Dermis microvascular lymphatic vessel endothelial cell (primary cell): ENCODE measurements around the gene GRK5. TPM values are rescaled to one million over a fixed set of nuclear protein-coding genes. Genes with fewer than 3 reads are reported as not detected.

Experiments used
- DNase-seq, 2 donors: peaks; one replicate each; pipeline versions ENCODE4 v3.0.0 to v3.0.0-alpha.2; 2010; ENCODE audit warnings: low read depth in 2 of 2
- total RNA-seq: library from RNA; depleted of rRNA; stranded (reverse); fragments of >200 nt; gene quantifications from 2 replicates; pipeline ENCODE4 v1.2.1, GENCODE V29; 2014

GRK5 gene
- total RNA-seq, 1 donor from 2014 or later, result 28.0 TPM

DNA sequence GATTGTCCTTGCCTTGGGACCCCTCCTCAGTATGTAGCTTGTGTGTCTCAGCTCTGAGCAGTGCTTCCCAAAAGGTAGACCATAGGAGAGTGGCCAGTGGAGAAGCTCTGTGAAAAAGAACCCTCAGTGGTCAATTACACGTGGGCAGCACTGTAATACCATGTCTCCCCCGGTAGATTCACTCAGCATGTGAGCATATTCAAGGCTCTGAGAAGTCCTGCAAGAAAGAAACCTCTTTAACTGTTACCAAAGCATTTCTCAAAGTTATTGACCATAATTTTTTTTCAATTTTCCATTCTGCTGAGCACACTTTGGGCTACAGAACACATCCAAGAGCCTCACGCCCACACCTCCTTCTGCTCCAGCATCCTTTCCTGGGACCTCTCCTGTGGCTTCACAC is 192.1 kb downstream of the GRK5 start:
- no peak for DNase-seq

DNA sequence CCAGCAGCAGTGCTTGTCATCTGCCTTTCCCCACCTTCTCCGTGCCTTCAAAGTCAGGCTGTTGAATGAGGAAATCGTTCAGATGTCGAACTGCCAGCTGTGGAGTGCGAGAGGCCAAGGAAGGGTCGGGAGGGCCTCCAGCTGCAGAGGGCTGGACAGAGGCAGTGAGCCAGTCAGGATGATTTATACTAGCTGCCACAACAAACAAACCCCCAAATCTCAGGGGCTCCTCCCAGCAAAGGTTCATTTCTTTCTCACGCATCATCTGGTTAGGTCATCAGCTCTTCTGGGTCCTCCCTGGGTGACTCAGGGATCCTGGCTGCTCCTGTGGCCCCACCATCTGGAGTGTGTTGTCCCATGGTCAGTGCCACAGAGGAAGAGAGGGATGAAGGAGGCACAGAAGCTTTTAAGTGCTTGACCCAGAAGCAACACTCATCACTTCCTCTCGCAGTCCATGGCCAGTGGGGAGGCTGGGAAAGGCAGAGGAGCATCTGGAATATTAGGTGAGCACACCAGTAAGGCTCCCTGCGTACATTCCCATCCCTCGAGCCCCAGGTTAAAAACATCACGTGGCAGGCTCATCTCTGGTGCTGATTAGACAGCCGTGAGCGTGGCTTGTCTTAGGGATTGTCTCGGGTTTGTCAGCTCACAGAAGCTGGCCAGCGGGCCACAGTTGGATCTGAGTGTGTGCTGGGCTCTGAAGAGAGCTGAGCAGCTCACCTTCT is 194.5 kb downstream of the GRK5 start:
- peak in 1 of 2 donors; percentile 90 for DNase-seq

DNA sequence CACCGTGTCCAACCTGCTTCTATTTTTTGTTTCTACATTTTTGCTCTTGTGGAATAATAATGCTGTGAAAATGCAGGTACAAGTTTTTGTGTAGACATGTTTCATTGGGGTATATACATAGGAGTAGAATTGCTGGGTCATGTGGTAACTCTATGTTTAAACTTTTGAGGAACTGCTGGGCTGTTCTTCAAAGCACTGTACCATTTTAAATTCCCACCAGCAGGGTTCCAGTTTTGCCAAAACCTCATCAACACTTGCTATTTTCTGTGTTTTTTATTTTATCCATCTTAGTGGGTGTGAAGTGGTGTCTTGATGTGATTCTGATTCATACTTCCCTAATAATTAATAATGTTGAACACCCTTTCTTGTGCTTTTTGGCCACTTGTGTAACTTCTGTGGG is 196.6 kb downstream of the GRK5 start:
- no peak for DNase-seq

DNA sequence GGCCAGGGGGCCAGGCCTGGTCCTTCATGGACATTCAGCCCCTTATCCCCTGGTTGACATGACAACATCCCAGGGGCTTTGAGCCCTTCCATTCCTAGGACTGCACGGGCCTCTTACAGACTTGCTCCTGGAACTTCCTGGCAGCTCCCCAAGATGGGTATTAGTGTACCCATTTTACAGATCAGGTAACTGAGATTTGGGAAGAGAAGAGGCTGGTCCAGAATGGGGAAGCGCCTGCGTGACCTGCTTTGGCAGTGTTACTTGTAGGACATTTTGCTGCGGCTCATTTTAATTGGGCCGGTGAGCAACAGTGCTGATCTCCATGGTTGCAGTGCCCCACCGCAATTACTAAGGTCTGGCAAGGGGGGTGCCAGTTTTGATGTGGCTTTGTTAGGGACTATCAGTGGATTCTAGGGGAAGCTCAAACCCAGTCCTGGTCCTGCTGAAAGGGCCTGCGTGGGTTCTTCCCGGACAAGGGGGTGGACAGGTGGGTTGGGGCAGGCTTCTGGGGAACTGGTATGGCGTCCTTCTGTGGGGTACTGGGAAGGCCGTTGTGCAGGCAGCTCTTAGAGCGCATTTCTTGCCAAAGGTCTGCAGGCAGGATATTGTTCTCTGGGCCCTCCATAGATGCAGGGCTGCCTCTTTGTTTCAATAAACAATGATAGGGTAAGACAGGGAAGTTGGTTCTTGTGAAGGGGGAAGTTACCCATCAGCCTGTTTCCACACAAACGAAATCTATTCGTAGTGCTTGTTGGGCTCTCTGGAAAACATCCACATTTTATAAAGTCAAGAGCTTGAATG is 197.5 kb downstream of the GRK5 start:
- peak; percentile 36 to 78 for DNase-seq

DNA sequence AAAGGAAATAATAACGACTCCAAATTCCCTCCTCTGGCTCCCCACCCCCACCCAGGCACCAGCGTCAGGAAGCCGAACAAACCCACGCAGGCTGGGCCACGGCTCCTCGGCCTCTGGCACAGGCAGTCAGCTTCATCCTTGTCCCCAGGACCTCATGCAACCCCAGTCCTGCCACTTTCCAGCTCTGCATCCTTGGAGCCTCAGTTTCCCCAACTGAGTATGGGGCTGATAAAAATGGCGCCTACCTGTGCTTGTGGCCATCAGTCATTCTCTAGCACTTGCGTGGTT is 198.1 kb downstream of the GRK5 start:
- no peak for DNase-seq

DNA sequence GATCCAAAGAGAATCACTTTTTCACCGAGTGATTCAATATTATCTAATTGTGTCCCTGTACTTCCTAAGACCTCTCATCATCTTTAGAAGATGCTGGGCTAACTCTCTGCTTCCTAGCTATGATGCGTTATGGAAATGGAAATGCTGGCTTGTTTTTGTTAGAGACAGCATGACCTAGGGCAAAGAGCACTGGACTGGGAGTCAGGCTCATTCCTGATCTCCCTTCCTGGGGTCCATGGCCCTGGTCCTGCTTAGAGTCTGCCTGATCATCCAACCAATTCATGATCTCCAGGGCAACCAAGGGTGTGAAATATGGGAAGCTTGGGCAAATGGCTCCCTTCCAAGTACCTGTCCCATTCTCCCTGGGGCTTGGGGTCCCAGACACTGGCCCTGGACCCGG is 198.8 kb downstream of the GRK5 start:
- no peak for DNase-seq

DNA sequence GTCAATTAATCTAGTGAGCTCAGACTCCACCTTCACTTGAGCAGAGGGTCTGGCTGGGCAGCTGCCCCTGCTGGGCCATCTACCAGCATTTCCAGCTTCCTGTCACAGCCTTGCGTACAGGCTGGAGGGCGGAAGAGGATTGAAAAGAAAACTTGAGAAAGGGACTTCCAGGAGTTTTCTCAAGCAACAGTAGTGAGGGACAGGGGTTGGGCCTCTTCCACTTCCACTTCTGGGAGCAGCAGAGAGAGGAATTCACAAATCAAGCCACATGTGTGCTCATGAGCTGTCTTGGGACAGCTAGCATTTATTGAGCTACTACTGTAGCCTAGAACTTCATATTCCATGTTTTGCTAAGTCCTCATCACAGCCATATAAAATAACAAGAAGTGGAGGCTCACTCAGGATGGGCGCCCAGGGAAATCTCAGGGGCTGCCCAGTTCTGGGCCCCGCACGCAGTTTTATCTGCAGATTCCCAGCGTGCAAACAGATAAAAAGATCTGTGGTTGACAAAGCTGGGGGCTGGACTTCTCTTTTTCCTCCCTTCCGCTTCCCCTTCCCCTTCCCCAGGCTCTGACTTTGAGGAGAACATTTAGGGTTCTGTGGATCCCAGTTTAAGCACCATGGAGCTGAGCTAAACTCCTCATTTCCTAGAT is 199.4 kb downstream of the GRK5 start:
- DNase-seq, result no peak

DNA sequence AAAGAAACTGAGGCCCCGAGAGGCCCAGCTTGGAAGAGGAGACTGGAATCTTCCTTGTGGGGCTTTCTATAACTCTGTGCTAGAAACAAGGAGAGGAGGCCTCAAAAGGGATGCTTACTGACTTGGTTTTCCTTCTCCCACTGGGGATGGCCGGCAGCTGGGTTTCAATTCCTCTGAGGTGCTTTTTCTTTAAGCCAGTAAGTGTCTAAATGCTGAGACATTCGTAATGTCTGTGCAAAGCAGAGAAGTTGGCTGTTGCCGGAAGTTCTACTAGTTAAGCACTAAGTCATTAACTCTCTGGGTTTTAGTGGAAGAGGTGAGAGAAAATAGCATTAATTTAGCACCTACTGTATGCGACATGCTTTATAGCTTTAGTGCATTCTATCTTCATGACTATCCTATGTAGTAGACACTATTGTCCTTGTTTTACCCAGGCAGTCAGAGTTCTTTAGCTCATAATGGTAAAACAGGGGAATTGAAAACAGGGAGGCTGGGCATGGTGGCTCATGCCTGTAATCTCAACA is 199.9 kb downstream of the GRK5 start:
- no peak for DNase-seq

DNA sequence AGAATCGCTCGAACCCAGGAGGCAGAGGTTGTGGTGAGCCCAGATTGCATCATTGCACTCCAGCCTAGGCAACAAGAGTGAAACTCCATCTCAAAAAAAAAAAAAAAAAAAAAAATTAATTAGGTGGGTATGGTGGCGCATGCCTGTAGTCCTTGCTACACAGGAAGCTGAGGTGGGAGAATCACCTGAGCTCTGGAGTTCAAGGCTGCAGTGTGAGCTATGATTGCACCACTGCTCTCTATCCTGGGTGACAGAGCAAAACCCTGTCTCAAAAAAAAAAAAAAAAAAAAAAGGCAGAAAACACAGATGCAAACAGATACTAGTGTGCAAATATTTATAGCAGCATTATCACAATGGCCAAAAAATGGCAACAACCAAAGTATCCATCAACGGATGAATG is 200.7 kb downstream of the GRK5 start:
- DNase-seq, result no peak

DNA sequence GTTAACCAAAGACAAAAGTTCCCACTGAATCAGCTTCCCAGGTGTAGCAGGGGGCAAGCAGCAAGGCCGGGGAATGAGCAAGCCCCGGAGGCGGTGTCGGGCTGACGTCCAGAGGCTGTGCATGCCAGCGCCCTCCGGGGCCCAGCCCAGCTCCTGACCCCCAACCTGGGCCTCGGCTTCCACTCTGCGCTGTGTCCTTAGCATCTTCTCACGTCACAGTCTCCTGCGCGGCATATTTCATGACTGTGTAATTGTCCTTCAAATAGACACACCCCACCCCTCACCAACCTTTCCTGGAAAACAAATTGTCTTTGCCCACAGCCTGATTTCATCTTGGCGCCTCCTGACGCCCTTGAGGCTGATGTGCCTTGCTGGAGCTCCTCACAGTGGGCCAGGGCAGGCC is 201.6 kb downstream of the GRK5 start:
- DNase-seq, result peak in 1 of 2 donors; percentile 75

DNA sequence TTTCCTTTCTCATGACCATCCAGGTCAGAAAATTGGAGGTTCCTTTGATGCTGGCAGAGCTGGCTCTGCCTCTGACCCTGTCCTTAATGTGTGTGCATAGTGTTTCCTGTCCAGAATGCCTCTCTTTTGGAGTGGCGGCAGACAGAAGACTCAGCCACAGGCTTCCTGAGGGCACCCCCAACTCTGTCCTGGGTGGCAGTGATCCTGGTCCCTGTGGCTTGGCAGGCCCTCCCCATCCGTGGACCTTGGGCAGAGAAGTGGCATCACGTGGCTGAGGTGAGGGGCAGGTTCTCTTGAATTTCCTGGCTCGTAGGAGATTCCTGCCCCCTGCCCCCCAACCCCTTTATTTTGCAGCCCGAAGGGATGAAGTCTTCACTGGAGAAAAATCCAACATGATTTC is 202.0 kb downstream of the GRK5 start:
- DNase-seq, result no peak

DNA sequence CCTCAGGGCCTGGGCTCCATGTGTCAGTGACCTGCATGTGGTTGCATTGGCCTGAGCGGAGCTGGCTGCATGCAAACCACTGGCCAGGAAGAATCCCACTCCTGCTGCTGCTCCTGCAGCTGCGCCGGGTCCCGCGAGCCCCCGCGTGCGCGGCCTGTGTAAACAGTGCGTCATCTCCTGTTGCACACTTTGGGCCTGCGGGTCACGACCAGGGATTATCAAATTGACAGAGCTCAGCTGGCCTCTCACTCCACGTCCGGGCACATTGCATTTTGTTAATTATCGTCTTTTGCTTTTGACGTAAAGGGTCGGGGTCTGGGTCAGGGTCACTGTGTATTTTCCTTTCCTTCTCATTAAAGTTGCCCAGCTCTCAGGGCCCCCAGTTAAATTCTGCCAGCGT is 202.5 kb downstream of the GRK5 start:
- DNase-seq, result peak; percentile 93 to 95

DNA sequence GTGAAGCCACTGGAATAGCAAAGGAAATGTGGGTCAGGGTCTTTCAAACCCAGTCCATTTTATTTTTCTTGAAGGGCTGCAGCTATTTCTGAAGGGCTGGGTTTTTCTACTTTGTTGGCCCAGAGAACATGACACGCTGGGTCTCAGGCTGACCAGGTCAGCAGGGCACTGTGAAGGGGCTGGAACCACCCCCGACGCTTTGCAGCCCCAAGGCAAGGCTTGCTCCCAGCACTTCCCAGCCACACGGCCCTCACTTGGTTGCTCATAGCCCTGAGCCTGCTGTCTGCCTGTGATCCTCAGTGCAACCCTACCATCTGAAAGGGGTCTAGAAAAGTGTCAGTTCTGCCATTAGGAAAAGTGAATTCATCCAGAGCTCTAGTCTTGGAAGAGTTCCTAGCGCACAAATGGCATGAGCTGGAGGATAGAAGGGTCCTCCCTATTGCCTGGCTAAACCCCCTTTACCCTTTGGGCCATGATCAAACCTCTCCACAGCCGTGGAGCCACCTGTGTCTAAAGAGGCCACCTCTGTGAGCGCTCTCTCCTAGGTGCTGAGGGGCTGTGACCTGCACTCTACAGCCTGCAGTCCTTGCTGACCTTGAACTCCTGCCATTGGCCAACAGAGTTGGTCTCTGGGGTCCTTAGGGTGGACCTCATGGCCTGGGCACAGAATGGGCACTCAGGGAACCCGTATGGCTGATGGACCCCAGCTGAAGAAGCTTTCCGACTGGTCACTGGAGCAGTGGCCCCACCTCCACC is 203.2 kb downstream of the GRK5 start:
- DNase-seq, result no peak

DNA sequence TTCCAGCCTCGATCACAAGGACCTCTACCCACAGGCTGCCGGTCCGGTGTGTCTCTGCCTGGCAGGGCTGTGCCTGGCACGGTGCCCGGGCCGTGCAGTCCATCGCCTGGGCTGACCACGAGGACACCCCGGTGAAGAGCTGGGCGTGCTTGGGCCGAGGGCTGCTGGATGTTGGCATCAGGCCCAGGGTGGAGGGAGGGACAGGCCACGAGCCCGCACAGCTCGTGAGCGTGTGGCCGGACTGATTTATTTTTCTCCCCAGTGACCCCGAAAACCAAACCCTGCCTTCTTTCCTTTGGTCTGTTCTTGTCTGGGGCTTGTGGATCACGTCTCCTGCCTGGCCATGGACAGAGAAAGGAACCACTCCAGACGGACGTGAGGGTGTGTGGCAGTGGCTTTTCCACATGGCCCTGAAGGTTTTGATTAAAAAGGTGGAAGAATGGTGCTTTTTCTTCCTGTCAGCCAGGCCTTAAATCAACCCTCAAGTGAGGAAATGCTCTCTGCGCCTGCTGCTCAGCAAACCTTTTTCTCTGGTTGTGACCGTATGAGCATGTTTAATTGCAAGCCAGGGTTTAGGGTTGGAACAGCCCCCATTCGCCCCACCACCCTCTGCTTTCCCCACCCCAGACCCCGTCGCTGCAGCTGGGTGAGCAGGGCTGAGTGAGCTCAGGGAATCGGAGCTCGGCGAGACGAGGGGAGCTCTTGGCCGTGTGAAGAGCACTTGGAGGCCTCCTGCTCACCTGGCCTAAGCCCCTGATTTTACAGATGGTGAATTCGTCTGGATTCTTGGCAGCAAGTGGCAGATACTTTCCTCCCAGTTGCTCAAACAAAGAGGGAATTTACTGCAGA is 205.1 kb downstream of the GRK5 start:
- DNase-seq, result peak in 1 of 2 donors; percentile 78

DNA sequence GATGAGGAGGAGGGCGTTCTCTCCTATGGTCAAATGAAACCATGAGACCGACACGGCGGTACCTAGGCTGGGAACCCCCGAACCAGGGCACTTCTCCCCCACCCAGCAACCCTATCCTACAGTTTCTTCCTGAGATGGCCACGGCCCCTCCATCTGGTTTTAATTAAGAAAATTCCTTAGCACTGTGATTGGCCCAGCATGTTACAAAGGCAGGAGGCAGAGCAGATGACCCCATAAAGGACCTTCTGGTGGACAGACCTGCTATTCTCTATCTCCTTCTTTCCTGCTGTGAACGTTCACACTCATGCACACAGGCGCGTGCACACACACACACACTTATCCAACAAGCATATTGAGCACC is 205.7 kb downstream of the GRK5 start:
- no peak for DNase-seq

DNA sequence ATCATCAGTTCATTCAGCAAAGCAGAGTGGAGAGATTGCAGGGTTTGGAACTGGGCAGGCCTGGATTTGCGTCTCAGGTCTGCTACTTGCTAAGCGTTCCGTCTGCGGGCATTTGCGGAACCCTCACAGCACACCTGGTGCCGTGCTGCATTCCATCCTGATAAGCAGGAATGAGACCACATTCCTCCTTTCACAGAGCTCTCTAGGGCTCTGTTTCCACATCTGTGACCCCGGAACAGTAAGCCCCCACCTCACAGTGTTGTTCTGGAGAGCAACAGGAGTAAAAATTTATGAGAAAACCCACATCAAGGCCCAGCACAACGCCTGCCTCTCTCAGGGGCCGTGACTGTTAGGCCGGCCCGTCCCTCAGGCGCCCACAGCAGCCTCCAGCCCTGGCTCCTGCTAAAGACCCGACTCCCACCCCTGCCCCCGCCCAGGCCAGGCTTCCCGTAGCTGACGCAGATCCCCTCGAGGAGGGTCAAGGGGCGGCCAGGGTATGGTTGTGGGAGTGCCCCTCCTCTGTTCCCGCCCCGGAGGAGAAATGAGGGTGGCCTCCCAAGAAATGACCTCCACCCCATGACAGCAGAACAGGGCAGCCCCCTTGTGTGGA is 206.2 kb downstream of the GRK5 start:
- no peak for DNase-seq

DNA sequence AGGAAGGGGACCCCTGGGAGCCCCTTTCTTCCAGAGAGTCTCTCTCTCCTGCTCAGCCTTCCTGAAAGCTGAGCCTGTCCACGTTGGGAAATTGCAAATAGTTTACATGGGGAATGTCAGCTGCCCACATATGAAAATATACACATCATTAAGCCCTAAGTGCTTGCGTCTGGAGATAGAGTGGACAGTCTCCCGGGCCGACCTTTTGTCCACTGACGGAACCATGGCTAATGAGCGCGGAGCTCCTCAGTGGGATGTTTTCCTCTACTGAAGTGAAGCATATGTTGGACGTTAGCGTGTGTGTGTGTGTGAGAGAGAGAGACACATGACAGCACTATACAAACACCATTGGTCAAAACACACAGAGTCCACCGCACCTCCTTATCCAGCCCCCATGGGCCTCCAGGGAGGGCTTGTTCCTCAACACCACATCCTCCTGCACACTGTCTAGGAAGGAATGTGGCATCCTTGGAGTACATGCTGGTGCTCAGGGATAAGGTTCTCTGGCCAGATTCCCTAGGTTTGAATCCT is 206.8 kb downstream of the GRK5 start:
- DNase-seq, result no peak

DNA sequence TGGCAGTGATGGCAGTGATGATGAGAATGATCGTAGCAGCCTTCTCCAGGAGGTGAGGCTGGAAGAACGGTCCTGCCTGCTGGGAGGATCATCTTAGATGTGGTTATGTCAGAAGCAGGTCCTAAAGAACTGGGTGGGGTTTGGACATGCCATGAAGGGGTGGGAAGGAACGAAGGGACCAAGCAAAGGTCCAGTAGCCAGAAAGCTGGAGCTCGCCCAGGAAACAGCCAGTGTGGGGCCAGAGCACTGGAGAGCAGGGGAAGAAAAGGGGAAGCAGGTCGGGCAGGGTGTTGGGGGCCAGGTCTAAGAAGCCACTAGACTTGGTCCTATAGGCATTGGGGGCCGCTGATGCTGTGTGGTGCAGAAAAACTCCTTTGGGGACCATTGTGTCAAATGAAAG is 207.8 kb downstream of the GRK5 start:
- DNase-seq, result no peak

DNA sequence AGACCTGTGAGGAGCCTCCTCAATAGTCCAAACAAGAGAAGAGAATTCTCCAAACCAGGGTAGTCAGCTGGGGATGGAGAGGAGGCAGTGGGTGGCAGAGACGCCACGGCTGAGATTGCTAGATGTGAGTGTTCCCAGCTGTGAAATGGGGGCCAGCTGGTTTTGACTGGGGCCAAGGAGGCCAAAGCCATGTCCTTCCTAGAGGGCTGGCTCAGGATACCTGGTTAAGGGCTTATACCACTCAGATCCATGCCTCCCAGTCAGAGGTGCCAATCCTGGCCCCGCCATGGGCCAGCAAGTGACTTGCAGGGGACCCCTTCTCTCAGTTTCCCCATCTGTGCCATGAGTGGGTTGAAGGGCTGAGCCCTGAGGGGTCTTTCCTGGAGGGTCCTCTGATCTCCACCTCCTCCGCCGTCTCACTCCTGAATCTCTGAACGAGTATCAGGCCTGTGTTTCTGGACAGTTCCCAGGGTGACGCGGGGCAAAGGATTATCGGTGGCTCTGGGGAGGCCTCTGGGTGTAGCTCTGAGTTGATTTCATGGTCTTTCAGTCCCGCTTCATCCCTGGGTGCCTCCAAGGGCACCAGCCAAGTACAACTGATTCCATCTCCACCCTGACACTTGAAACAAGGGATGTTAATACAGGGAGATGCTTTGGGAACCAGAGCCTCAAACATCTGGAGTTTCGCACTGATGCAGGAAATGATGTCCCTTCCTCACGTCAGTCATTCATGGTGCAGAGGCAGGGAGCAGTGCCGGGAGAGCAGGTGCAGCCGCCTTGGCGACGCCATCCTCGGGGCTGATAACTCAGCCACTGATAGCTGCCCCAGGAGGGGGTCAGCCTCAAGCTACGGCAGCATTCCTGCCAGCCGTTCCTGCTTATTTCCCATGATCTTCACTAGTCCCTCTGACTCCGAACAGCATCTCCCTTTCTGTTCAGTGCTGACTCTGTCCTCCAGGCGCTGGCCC is 208.4 kb downstream of the GRK5 start:
- no peak for DNase-seq
